VCaP (cell line): ENCODE results near the gene GPHB5.

Experiments
- H3K27ac ChIP-seq: fragments of 450-650 bp; 2 replicates; pipeline ENCODE4 v1.5.1; 2017
- TF ChIP-seq, protein P1 (sequence below): fragments of 450-650 bp; conservative IDR thresholded peaks from 2 replicates; pipeline ENCODE4 v1.5.1; 2017; ENCODE audit warnings: mild to moderate bottlenecking, moderate library complexity

The GPHB5 gene

DNA sequence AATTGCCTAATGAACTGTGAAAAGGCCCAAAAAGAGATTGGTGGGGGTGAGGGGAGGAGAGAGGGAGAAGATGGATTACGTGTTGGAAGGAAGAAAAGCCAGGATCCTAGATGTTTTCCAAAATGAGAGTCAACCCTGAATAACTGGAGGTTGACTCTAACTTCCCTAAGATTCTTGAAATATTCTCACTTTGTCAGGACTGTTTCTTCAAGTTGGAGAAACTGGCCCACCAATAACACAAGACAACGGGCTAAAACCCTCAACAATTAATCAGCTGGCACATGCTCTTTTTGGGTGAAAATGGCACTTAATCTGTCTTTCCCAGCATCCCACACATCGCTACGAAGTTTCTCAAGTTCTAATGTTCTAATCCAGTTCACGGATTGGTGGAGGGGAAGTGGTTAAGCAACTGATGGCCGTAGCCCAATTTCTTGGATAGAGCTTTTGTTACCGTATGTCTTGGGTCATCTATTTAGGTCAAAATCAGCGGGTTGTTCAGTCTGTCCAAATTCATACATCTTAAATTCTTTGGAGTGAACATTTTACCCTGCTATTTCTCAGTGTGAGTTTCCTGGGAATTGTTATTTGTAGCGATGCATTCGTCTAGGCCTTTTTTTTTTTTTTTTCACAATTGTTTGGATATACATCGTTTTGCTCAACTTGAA lies 49.0 kb downstream of the GPHB5 start:
- TF ChIP-seq, protein P1, sequence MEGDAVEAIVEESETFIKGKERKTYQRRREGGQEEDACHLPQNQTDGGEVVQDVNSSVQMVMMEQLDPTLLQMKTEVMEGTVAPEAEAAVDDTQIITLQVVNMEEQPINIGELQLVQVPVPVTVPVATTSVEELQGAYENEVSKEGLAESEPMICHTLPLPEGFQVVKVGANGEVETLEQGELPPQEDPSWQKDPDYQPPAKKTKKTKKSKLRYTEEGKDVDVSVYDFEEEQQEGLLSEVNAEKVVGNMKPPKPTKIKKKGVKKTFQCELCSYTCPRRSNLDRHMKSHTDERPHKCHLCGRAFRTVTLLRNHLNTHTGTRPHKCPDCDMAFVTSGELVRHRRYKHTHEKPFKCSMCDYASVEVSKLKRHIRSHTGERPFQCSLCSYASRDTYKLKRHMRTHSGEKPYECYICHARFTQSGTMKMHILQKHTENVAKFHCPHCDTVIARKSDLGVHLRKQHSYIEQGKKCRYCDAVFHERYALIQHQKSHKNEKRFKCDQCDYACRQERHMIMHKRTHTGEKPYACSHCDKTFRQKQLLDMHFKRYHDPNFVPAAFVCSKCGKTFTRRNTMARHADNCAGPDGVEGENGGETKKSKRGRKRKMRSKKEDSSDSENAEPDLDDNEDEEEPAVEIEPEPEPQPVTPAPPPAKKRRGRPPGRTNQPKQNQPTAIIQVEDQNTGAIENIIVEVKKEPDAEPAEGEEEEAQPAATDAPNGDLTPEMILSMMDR, result no peak
- no peak overlapping the region for H3K27ac ChIP-seq

DNA sequence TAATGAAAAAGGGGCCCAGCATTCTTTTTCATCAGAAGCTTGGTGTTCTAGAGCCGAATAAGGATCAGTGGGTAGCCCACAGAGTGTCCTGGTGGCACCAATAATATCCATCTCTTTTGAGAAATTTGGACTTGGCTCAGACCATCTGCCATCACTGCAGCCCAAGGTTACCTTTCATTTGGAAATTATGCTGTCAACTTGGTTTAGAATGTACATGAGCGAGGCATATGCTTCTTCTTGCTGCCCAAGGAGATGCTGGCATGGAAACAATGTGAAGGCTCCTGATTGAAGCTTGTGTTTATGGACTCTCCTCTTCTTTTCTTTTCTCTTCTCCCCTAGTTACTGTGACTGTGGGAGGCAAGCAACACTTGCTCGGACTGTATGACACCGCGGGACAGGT lies 50.0 kb downstream of the GPHB5 start:
- H3K27ac ChIP-seq, result no peak overlapping the region
- TF ChIP-seq, protein P1, result no peak

DNA sequence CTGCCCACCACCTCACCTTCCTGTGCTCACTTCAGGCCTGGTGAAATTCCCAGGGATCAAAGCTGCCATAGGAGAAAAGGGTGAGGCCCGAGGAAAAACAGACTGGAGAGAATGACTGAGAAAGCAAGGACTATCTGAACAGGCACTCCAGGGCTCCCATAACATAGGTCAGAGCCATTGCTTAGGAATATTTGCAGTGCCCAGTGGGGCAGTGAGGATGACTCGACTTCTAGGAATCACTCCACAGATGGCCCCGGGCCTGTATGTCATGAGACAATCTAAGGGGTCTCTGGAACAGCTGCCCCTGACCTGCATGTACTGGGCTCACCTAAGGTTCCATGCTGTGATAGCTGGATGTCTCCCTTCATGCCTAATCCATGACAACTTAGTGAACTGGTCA lies 51.6 kb downstream of the GPHB5 start:
- TF ChIP-seq, protein P1, result no peak
- H3K27ac ChIP-seq, result no peak overlapping the region

DNA sequence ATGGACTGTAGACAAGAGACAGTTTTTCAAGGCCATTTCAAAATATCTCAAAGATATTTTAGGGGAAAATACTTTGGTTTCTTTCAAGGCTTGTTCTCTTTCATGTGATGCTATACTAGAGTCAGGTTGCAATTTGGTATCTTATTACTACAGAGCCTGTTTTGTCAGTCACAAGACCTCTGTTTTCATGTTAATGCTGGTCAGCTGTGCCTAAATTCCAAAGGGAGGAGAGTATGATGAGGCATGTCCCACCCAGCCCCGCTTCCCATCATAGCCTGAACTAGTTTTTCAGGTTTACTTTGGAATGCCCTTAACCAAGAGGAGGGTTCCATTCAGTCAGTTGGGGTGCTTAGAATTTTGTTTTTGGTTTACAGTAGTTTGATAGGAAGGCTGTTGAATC lies 52.6 kb downstream of the GPHB5 start:
- TF ChIP-seq, protein P1, result no peak

More for the DNA sequence above, 52.6 kb downstream of the GPHB5 start:
- H3K27ac ChIP-seq, result no peak overlapping the region
